ENCODE data around the gene RSAD1.

RSAD1 gene

DNA sequence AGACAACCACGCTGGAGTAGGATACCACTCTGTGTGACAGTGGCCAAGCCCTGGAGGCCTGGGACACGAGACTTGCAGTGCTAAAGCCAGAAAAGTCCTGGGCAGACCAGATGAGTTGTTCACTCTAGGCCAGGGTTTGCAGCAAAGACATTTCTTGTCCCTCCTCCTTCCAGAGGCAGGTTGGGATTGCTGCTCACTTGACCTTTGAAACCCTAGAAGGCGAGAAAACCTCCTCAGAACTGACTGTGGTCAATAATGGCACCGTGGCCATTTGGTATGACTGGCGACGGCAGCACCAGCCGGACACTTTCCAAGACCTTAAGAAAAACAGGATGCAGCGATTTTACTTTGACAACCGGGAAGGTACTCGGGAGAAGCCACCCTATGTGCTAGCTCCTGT is 44.1 kb downstream of the RSAD1 start:
- DNase-seq, result no peak

DNA sequence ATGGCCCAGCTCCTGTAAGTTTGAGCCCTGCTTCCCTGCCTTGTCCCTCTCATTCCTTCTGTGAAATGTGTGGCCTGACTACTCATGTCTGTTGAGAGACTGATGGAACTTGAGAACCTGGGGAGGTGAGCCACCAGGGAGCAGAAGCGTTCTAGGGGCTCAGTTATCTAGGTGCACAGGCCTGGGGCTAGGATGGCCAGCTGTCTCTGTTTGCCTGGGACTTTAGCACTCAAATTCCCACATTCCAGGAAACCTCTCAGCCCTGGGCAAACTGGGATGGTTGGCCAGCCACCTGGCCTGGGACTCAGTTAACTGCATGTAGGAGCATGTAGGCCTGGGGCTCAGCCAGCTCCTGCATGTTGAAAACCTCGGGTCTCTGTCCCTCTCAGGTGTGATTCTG is 44.5 kb downstream of the RSAD1 start:
- no peak for DNase-seq

DNA sequence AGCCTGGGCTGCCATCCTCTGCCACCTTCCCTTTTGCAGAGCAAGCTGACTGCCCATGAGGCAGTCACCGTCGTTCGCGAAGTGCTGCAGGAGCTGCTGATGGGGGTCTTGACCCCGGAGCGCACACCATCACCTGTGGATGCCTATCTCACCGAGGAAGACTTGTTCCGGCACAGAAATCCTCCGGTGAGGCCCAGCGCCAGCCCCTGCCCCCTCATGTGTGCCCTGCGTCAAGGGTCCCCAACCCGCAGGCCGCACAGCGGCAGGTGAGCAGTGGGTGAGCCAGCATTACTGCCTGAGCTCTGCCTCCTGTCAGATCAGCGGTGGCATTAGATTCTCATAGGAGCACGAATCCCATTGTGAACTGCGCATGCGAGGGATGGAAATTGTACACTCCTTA is 46.2 kb downstream of the RSAD1 start:
- no peak for DNase-seq

DNA sequence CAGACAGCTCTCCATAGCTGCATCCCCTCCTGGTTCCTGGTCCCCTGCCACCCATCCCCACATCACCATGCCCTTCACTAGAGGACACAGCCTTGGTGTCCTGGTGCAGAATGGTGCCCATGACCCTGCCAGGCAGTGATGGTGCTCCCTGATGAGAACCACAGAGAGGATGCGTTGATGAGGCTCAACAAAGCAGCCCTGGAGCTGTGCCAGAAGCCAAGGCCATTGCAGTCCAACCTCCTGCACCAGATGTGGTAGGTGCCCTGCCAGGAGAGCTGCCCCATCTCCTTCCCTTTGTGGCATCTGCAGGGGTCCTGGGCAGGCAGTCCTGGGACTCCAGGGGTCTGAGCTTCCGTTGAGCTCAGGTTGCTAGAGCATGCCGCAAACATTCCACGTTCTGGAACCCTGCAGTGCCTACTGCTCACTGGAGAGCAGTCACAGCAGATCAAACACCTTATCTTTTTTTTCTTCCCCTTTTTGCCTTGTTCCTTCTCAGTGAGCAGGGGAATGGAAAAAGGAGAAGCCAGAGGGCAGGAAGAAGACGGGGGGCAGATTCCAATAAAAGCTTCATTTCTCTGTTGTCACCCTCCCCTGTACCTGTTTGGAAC is 48.6 kb downstream of the RSAD1 start:
- DNase-seq, result no peak

DNA sequence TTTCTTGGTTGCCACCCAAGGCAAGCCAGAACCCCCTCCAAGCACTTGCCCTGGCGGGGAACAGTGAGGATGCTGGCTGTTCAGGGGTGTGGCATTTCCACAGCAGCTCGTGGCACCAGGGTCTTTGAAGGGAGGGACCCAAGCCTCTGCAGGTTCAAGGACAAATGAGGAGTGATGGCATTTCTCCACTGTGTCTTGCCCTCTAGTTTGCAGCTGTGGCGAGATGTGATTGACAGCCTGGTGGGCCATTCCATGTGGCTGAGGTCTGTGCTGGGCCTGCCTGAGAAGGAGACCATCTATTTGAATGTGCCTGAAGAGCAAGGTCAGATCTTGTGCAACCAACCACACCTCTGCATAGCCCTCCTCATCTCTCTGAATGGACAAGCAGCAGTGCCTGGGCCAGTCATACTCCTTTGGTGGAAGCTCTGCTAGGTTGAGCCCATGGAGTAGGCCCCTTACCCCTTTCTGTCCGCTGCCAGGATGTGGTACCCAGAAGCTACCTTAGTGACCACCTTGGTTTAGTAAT is 49.4 kb downstream of the RSAD1 start:
- no peak for DNase-seq

DNA sequence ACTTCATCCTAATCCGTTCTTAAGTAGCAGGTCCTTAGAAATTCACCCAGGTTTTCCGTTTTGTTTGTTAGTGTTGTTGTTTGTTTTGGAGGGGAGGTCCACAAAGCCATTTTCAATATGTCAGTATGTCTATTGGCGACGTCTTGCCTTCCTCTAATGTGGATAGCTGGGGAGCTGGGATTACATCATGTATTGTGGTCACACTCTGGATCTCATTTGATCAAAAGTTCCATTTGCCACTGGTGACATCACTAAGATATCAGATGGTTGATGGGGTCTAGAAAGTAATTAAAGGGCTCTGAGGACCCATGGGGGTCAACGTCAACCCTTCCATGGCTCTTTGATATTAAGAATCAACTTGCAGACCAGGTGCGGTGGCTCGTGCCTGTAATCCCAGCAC is 51.2 kb downstream of the RSAD1 start:
- DNase-seq, result no peak

DNA sequence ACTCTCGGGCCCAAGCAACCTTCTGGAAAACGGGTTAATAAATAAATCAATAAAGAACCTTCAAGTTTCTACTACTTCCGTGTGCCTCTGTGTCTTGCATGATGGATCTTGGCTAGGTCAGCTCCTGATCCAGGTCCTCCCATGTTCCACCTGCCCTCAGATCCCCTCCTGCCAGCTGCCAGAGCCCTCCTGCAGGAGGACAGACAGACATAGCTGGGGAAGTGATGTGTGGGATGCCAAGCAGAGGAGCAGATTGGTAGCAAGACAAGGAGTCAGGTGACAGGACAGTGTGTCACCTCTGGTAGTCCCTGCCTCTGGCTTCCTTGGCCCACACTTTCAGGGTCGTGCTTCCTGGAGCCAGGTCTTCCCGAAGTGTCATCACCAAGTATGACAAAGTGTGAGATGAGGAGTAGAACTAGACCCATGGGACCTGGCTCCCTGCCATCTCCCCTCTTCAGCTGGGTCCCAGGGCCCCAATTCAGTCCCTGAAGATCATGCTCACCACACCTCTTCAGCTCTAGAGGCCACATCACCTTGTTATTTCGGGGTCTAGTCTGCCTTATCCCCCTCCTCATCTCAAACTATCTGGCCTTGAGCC is 52.9 kb downstream of the RSAD1 start:
- no peak for DNase-seq

DNA sequence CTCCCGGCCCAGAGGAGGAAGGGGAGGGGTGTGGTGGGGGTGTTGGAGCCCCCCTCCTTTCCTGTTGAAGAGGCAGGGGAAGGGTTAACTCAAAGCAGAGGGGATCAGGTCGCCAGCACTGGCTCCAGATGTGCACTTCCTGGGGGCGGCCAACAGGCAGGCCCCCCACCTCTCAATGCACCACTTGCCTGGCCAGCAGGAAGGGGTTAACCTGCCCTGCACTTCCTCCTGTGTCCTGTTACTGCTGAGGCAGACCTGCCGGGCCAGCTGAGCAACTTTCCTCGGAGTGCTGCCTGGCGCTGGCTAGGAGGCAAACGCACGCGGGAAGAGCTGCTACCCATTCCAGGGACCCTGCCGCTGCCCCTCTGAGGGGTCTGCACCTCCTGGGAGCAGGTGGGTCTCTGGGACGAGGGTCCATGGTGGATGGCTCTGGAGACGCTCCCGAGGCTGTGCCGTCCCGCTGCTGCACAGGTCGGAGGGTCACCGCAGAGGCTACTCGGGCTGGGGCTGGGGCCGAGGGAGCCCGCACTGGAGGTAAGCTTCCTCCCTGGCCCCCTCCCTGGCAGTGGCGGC is 53.9 kb downstream of the RSAD1 start, which contains the start of gene EPN3:
Gene EPN3, plus strand, starts transcription at position 284 of the 573 bp plus-strand sequence. CDS start 3,822 bp downstream, outside the sequence.
- no peak for DNase-seq

DNA sequence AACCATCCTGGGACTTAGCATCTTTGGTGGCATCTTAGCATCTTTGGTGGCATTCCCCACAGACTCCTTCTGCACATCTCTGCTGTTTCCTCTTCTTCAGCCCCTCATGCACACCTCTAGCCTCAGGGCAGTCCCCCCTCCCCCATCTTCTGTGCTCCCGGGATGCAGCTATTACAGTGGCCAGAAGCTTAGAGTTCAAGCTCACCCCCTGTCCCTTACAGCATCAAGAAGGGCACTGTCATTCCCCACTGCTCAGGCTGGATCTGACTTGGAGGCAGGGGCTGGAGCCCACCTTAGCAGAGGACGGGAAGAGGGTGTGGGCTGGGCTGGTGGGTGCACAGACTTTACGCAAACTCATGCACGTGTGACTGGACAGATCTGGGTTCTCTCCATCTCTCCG is 54.5 kb downstream of the RSAD1 start:
- DNase-seq, result no peak

DNA sequence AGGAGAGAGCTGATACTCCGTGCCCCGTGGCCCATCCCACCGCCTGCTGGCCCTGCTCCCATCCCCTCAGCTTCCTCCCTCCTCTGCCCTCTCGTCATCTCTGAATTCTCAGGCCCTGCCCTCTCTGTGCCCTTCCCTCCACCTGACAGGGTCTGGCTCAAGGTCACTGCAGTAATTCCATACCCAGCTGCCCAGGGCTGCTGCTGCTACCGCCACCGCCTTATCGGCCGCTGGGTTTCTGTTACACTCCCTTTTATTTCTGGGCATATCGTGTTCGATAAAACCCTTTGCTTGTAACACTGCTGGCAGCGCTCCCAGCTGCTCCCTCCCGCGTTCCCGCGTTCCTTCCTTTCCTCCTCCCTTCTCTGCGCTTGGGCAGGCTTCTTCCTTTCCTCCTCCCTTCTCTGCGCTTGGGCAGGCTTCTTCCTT is 55.1 kb downstream of the RSAD1 start:
- no peak for DNase-seq

DNA sequence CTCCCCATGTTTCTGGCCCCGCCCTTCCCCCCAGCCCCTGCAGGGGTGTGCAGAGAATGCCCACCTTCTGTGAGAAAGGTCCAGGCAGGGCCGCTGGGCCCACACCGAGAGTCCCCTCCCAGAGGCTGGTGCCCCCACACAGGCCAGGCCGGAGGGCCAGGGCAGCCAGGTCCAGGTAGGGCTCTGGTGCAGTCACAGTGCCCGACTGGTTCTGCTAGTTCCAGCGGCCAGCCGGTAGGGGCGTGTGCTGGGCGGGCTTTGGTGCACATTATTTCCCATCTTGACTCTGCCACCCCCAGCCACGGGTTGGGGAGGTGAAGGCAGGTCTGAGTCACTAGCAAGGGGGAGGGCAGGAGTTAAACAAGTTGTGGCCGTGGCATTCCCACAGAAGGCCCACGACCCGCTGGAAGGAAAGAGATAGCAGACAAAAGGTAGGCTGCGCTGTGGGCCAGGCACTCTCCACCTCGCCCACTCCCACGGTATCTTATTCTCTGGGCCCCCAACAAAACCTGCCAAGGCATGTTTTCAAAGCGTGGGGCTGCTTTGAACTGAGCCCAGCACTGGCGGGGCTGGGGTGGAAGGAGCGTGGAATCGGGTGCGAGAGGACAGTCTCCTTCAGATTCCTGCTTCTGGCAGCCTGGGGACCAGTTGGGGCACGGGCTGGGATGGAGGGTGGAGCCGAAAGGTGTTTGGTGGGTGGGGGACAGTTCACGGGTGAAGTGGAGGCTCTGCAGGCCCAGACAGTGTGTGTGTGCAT is 55.7 kb downstream of the RSAD1 start:
- DNase-seq, result no peak

DNA sequence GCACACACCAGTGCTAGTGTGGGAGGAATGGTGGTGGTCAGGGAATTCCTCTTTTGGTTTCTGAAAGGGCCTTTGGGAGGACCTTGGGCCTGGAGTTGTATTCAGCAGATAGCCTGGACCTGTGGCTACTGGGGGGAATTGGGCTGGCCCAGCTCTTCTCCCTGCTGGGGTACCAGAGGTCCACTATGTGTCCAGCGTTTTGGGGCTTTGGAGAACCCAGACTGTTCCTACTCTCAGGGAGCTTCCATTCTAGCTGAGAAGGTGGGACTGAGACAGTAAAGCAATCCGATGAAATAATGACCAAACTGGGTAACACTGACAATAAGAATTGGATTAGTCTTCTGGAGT is 56.3 kb downstream of the RSAD1 start:
- DNase-seq, result no peak

DNA sequence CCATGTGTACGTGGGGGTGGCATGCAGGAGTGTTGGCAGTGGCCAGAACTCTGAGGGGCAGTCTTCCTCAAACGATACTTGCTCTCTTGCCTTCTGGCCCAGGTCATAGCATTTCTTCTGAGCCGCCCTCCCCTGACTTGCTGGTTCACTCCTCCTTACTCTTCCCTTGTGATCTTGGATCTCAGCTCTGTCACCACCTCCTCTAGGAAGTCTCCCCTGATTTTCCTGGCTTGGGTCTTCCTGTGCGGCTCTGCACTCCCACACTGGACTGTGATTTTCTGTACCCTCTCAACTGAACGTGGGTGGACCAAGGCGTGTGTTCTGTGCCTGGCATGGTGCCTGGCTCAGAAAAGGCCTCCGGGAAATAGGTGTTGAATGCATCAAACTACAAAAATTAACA is 56.7 kb downstream of the RSAD1 start:
- no peak for DNase-seq
